GM15510 (cell line): Measurements from ENCODE around the gene RNPEP.

Experiments
- POLR2A ChIP-seq: IDR thresholded peaks from 3 replicates; pipeline ENCODE4 v1.6.1; 2011; ENCODE audit warnings: borderline replicate concordance; ENCODE audit not compliant: insufficient read length; ENCODE audit errors: extremely low read depth

Gene RNPEP

GRCh38 chr1:202004711-202005110 lies 22.3 kb downstream of the RNPEP start:
- no peak for TF ChIP-seq POLR2A

DNA sequence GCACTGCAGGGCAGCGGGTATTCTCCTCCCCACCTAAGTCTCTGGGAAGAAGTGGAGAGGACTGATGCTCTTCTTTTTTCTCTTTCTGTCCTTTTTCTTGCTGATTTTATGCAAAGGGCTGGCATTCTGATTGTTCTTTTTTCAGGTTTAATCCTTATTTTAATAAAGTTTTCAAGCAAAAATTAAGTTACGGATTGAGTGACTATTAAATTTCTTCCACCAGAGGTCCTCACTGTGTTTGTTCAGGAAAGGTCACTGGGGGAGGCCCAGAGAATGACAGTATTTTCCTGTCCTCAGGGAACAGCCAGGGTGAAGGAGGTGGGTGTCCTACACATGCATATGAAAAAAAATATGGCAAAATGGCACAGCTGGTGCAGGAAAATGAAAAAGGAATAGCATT lies 23.5 kb downstream of the RNPEP start:
- TF ChIP-seq POLR2A = no peak

DNA sequence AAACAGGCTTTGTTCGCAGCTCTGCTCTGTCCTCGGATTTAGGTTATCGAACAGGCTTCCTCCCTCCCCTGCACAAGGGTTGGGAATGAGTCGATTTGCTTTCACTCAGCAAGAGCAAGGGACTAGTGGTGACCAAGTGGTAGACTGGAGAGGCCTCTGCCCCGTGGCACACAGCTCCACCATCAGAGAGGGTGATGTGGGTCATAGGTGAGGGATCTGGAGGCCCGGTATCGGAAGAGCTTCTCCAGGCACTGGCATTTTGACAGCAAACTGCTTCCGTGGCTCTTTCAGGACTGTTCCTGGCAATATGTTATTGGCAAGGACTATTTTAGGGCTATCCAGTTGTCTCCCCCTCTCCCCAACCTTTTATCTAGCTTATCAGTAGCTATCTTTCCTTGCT lies 24.9 kb downstream of the RNPEP start:
- no peak for TF ChIP-seq POLR2A

GRCh38 chr1:202007805-202008489 lies 25.5 kb downstream of the RNPEP start:
- TF ChIP-seq POLR2A = no peak

DNA sequence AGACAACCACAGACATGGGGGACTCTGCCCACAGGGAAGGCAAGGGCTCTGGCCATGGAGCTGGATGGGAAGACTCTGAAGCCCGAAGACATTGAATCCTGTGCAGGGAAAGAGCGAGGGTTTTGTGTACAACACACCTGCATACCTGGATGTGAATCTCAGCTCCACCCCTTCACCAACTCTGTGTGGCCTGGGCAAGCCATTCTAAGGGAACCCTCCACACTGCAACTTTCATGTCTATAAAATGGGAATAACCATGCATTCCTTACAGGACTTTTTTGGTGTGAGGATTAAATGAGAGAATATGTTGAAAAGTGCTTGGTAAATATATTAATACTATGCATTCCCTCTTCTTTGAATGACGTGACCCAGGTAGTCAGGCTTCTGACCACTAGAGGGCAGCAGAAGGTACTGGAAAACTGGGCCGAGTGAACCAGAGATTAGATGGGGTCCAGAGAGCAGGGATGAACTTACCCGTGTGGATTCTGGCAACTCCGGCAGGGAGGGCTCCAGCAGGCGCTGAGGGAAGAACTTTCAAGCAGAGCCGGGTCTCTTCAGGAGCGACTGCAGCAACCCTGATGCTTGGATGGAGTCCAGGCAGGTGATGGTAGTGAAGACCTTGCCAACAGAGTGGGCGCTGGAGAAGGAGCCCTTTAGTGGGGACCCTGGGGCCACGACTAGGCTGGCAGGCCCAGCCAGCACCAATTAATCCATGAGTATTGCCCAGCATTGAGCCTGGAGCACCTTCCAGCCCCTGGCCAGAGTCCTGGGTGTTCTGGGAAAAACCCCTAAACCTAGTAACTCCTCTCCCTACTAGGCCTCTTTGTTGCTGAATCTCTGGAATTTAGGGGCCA lies 27.1 kb downstream of the RNPEP start:
- no peak for TF ChIP-seq POLR2A

DNA sequence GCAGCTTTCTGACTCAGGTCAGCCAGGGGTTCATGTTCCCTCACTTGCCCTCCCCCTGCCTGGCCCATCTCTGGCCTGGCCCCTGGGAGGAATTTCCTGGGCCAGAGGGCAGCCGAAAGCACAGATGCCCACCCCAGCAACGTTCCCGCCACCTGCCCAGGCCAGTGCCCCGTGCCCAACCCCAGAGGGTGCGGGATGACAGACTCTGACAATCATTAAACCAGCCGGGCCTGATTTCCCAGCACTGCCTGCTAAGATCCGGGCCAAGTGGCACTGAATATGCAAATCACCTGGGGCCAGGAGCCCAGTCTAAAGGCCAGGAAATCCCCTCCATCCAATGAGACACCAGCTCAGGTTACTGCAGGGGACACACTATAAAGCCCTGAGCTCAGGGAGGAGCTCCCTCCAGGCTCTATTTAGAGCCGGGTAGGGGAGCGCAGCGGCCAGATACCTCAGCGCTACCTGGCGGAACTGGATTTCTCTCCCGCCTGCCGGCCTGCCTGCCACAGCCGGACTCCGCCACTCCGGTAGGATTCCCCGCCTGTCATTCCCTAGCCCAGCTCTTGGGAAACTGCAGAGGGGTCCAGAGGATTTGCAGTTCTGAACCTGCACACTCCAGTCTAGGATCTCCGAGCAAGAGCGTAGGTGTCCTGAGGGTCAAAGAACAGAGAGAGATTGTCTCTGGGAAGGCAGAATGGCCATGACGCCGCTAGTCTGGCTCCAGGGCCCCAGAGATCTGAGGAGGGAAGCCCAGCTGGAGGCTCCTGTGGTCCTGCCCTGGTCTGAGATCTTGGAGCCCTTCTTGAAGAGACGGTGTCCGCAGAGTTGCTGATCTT lies 27.9 kb downstream of the RNPEP start, which contains the start of gene ELF3:
Gene ELF3, plus strand, starts transcription at position 408 of the 836 bp plus-strand sequence. CDS start 550 bp downstream, outside the sequence.
- peak; percentile 34 for TF ChIP-seq POLR2A

DNA sequence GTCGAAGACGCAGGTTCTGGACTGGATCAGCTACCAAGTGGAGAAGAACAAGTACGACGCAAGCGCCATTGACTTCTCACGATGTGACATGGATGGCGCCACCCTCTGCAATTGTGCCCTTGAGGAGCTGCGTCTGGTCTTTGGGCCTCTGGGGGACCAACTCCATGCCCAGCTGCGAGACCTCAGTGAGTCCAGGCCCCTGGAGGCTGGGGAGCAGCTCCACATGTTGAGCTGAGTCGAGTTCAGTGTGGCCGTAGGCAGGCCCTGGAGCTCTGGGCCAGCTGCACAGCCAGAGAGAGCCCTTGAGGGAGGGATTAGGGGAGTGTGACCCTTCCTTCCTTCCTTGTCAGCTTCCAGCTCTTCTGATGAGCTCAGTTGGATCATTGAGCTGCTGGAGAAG lies 29.5 kb downstream of the RNPEP start:
- no peak for TF ChIP-seq POLR2A

- TF ChIP-seq POLR2A = no peak
Observed at GRCh38 chr1:202012544-202013478, 30.4 kb downstream of the RNPEP start.

DNA sequence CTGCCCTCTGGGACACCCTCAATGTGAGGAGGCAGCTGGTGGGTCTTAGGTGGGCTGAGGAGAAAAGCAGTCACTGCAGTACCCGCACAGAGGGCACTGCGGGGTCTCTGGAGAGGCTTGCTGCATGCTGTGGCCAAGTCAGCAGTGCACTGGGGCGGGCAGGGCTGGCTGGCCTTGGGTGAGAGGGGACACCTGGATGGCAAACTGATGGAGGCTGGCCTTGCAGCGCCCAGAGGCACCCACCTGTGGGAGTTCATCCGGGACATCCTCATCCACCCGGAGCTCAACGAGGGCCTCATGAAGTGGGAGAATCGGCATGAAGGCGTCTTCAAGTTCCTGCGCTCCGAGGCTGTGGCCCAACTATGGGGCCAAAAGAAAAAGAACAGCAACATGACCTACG lies 31.2 kb downstream of the RNPEP start:
- TF ChIP-seq POLR2A = no peak

DNA sequence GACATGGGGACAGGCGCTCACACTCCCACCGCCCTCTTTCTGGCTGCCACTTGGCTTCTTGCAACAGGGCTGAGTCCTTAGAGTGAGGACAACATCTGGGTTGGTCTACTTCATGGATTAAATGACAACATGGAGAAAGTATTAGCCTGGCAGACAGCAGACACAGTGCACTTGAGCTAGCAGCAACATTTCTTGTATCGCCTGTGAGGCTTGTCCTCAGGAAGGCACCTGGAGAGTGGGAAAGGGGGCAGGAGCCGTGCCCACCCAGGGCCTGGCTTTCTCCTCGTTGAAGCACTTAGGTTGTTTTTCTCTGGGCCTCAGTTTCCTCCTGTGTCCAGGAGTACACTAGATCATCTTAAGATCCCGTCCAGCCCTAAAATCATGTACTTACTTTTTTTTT lies 31.6 kb downstream of the RNPEP start:
- no peak for TF ChIP-seq POLR2A

DNA sequence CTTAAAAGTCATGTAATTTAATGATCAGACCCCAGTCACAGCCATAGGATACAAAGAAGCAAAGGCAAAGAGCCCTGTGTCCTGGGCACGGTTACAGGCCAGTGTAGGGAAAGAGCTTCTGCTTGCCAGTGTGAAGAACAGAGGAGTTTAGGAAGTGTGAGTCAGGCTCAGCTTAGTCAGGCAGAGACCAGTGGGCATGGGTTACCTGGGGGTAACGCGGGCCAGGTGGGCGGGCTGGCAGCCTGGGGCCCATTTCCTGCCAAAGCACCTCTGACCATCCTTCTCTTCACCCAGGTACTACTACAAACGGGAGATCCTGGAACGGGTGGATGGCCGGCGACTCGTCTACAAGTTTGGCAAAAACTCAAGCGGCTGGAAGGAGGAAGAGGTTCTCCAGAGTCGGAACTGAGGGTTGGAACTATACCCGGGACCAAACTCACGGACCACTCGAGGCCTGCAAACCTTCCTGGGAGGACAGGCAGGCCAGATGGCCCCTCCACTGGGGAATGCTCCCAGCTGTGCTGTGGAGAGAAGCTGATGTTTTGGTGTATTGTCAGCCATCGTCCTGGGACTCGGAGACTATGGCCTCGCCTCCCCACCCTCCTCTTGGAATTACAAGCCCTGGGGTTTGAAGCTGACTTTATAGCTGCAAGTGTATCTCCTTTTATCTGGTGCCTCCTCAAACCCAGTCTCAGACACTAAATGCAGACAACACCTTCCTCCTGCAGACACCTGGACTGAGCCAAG lies 32.6 kb downstream of the RNPEP start:
- no peak for TF ChIP-seq POLR2A

- no peak for TF ChIP-seq POLR2A
Observed at GRCh38 chr1:202015662-202015937, 33.2 kb downstream of the RNPEP start.

DNA sequence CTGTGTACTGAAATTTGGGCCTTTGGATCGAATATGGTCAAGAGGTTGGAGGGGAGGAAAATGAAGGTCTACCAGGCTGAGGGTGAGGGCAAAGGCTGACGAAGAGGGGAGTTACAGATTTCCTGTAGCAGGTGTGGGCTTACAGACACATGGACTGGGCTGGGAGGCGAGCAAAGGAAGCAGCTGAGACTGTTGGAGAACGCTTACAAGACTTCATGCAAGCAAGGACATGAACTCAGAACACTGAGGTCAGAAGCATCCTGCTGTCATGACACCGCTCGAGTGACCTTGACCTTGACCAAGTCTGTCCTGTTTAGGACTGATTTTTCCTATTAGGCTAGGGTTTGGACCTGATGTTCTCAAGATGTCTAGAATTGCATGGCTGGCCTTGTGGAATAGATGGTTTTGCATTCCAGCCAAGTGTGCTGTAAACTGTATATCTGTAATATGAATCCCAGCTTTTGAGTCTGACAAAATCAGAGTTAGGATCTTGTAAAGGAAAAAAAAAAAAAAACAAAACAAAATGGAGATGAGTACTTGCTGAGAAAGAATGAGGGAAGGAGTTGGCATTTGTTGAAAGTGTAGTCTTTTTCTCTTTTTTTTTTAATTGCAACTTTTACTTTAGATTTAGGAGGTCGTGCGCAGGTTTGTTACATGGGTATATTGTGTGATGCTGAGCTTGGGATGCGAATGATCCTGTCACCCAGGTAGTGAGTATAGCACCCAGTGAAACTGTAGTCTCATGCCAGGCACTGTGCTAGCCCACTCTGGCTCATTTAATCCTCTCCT lies 33.8 kb downstream of the RNPEP start:
- TF ChIP-seq POLR2A = no peak
